ENCODE data around the gene SASH1.

SASH1 gene

DNA sequence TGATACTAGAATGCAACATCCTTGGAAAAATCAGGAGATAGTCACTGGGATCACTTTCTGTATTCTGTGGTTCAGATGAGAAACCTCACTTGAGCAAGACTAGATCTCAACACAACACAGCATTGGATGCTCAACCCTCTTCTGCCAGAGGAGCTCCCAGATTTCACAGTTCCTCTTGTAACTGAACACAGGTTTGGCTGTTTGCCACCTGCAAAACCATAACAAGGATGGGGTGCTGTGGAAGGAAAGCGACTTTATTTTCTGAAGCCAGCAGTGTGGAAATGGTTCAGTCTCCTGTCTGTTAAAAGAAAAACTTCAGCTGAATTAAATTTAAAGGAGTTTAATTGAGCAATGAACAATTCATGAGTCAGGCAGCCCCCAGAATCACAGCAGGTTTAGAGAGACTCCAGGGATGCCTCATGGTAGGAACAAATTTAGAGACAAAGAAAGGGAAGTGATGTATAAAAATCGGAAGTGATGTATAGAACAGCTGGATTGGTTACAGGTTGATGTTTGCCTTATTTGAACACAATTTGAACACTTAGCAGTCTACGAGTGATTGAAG is 254.3 kb downstream of the SASH1 start:
- no peak for FAIRE-seq

DNA sequence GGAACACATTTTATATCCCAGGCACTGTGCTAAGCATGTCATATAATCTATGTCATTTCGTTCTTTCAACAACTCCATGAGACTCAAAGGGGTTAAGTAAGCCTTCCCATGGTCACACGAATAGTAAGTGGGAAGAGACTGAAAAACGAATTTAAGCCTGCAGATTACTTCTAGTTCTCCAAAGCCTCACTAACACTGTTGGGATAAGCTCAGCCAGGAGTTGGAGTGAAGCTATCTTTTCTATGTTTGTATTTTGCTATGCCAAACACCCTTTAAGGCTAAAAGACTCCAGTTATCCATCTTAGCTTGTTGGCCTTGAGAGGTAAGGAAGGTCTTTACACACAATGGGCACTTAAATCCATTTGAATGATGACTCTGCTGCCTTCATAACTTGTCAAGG is 256.1 kb downstream of the SASH1 start:
- no peak for FAIRE-seq

GRCh38 chr6:148599967-148600426 is 257.4 kb downstream of the SASH1 start:
- FAIRE-seq: no peak
